CD14-positive monocyte (primary cell): ENCODE results near the gene RAB1B. TPM values are rescaled to one million over a fixed set of nuclear protein-coding genes. Genes with fewer than 3 reads are reported as not detected.

Experiments
- DNase-seq, 3 donors: peaks; one replicate each; pipeline ENCODE4 v3.0.0-alpha.2; 2011 to 2022
- H2AFZ ChIP-seq: 2 replicates; pipeline ENCODE4 v1.6.0; 2012; ENCODE audit warnings: mild to moderate bottlenecking, low read depth, low read length, inconsistent platforms; ENCODE audit not compliant: insufficient read depth, poor library complexity, severe bottlenecking
- H3K27ac ChIP-seq, 2 donors: 1 replicate in 1 of 2; 2 replicates in 1 of 2; pipeline ENCODE4 v1.5.1; 2012 to 2013; ENCODE audit warnings: low read length in 2 of 2, control low read depth in 1 of 2, inconsistent platforms in 1 of 2, low read depth in 1 of 2, mild to moderate bottlenecking in 1 of 2
- H3K27me3 ChIP-seq, 2 donors: one replicate each; pipeline versions ENCODE4 v1.6.0 to v1.6.1; 2011 to 2013; ENCODE audit warnings: low read length in 2 of 2; ENCODE audit not compliant: control insufficient read depth in 2 of 2, insufficient read depth in 2 of 2
- H3K36me3 ChIP-seq, 2 donors: replicated peaks in 1 of 2; 1 replicate in 1 of 2; 2 replicates in 1 of 2; pipeline versions ENCODE4 v1.5.1 to v1.6.1; 2012 to 2013; ENCODE audit warnings: low read length in 2 of 2, control low read depth in 1 of 2, inconsistent platforms in 1 of 2, mild to moderate bottlenecking in 1 of 2; ENCODE audit not compliant: insufficient read depth in 2 of 2, control insufficient read depth in 1 of 2
- H3K4me1 ChIP-seq, 2 donors: 1 replicate in 1 of 2; 2 replicates in 1 of 2; pipeline versions ENCODE4 v1.5.1 to v1.6.1; 2012 to 2013; ENCODE audit warnings: low read length in 2 of 2, control low read depth in 1 of 2, inconsistent platforms in 1 of 2, mild to moderate bottlenecking in 1 of 2, moderate library complexity in 1 of 2; ENCODE audit not compliant: insufficient read depth in 2 of 2, control insufficient read depth in 1 of 2
- H3K4me2 ChIP-seq: replicated peaks from 2 replicates; pipeline ENCODE3; 2012; ENCODE audit warnings: low read length, moderate library complexity, mild to moderate bottlenecking; ENCODE audit not compliant: poor library complexity, severe bottlenecking; ENCODE audit errors: extremely low read depth
- H3K4me3 ChIP-seq, 3 experiments: fragments of 200-600 bp in 1 of 3; sonication (generic) in 1 of 3; replicated peaks in 1 of 3; 1 replicate in 2 of 3; 2 replicates in 1 of 3; pipeline ENCODE4 v1.5.1; 2011 to 2013; ENCODE audit warnings: low read length in 3 of 3, mild to moderate bottlenecking in 3 of 3, control low read depth in 2 of 3, low read depth in 2 of 3, inconsistent platforms in 1 of 3, moderate library complexity in 1 of 3
- H3K79me2 ChIP-seq: 2 replicates; pipeline ENCODE4 v1.6.0; 2012; ENCODE audit warnings: mild to moderate bottlenecking, control low read depth, inconsistent platforms, low read length, moderate library complexity; ENCODE audit not compliant: insufficient read depth
- H3K9ac ChIP-seq: 2 replicates; pipeline ENCODE4 v1.6.0; 2017; ENCODE audit warnings: low read length, mild to moderate bottlenecking; ENCODE audit not compliant: insufficient read depth, poor library complexity, severe bottlenecking
- H3K9me3 ChIP-seq, 2 donors: replicated peaks in 1 of 2; 1 replicate in 1 of 2; 2 replicates in 1 of 2; pipeline versions ENCODE4 v1.5.1 to v1.6.1; 2012 to 2013; ENCODE audit warnings: low read length in 2 of 2, control low read depth in 1 of 2; ENCODE audit not compliant: control insufficient read depth in 1 of 2, insufficient read depth in 1 of 2
- H4K20me1 ChIP-seq: 2 replicates; pipeline ENCODE4 v1.6.0; 2012; ENCODE audit warnings: mild to moderate bottlenecking, low read length, control low read depth, moderate library complexity; ENCODE audit not compliant: insufficient read depth
- H3K27ac Mint-ChIP-seq, 7 donors: one replicate each; pipeline ENCODE4 v1.8.0; 2020; ENCODE audit warnings: mild to moderate bottlenecking in 7 of 7, mixed read lengths in 7 of 7, moderate library complexity in 6 of 7, inconsistent platforms in 2 of 7
- H3K27me3 Mint-ChIP-seq, 3 donors: one replicate each; pipeline ENCODE4 v1.8.0; 2021 to 2022; ENCODE audit warnings: low read depth in 3 of 3, mild to moderate bottlenecking in 3 of 3, mixed read lengths in 3 of 3, moderate library complexity in 3 of 3, inconsistent platforms in 1 of 3
- H3K36me3 Mint-ChIP-seq, 2 donors: one replicate each; pipeline ENCODE4 v1.8.0; 2020; ENCODE audit warnings: mixed read lengths in 2 of 2, inconsistent platforms in 1 of 2, mild to moderate bottlenecking in 1 of 2
- H3K4me1 Mint-ChIP-seq: one replicate; pipeline ENCODE4 v1.8.0; 2020; ENCODE audit warnings: mild to moderate bottlenecking, mixed read lengths
- H3K4me3 Mint-ChIP-seq, 2 donors: one replicate each; pipeline ENCODE4 v1.8.0; 2020; ENCODE audit warnings: mild to moderate bottlenecking in 2 of 2, mixed read lengths in 2 of 2, moderate library complexity in 1 of 2
- H3K9me3 Mint-ChIP-seq, 7 donors: one replicate each; pipeline ENCODE4 v1.8.0; 2020 to 2022; ENCODE audit warnings: mixed read lengths in 7 of 7, mild to moderate bottlenecking in 6 of 7, moderate library complexity in 6 of 7, inconsistent platforms in 2 of 7
- CTCF ChIP-seq: fragments of 200-600 bp; IDR thresholded peaks from one replicate; pipeline ENCODE4 v1.8.0; 2022; ENCODE audit warnings: antibody characterized with exemption, mild to moderate bottlenecking
- WGBS: methylation state at CpG from one replicate; pipeline ENCODE4 v1.1.5; 2013; ENCODE audit warnings: missing lambda C conversion rate; ENCODE audit not compliant: insufficient coverage; 5-methylcytosine and 5-hydroxymethylcytosine counted together
- intact Hi-C, 2 donors: fragments of 100-400 bp; cut with micrococcal nuclease; formaldehyde crosslinking; loops; one replicate each; pipeline versions ENCODE4 v1.15.0 to v1.15.1; 2023
- polyA plus RNA-seq, 3 donors: library from polyadenylated mRNA; depleted of rRNA in 1 of 3; unstranded in 2 of 3; stranded (reverse) in 1 of 3; fragments of 300-500 nt in 2 of 3; fragments of >200 nt in 1 of 3; fragmentation: Illumina TruSeq in 2 of 3; gene quantifications; 1 replicate in 2 of 3; 2 replicates in 1 of 3; pipeline ENCODE4 v1.2.3, GENCODE V29; 2012 to 2021

Gene RAB1B
- polyA plus RNA-seq, 3 donors: 17.9 to 90.5 (median 18.8) TPM

- no peaks in the 10 kb centered on the region for H3K79me2 ChIP-seq
- H4K20me1 ChIP-seq: no peaks in the 10 kb centered on the region
- TF ChIP-seq CTCF: no peak
- H3K4me2 ChIP-seq: no peak overlapping the region
- no peak overlapping the region for H3K4me3 ChIP-seq
- no peaks in the 10 kb centered on the region for H3K36me3 ChIP-seq
- peaks cover 0 to 7% (median 4%) of the 10 kb centered on the region in 7 donors for H3K9me3 Mint-ChIP-seq
- peaks cover 39 to 56% (median 42%) of the 10 kb centered on the region in 3 donors for H3K27me3 Mint-ChIP-seq
- peak overlapping the region in 1 of 2 donors; percentile 2 for H3K4me3 Mint-ChIP-seq
- peaks cover 4 to 7% of the 10 kb centered on the region in 2 donors for H3K36me3 Mint-ChIP-seq
- H3K9ac ChIP-seq: no peak overlapping the region
- H3K27me3 ChIP-seq: peaks cover 24 to 49% of the 10 kb centered on the region in 2 donors
- H3K4me1 Mint-ChIP-seq: peaks cover 19% of the 10 kb centered on the region
- H3K27ac ChIP-seq: no peak overlapping the region
- H2AFZ ChIP-seq: no peak overlapping the region
- WGBS: no CpG with 5 or more reads among the region's 4 CpGs
- peaks cover 20 to 26% of the 10 kb centered on the region in 2 donors for H3K4me1 ChIP-seq
- intact Hi-C loops: no loop called here
- DNase-seq: no peak
- no peak overlapping the region for H3K27ac Mint-ChIP-seq
- peaks cover 0 to 11% of the 10 kb centered on the region in 2 donors for H3K9me3 ChIP-seq
Observed at GRCh38 chr11:66293352-66293751, 24.9 kb downstream of the RAB1B start.

- Mint-ChIP-seq H3K9me3 (peaks cover 0 to 7% (median 4%) of the 10 kb centered on the region in 7 donors), H3K27ac (no peak overlapping the region), H3K4me3 (peak overlapping the region in 1 of 2 donors; percentile 2), H3K4me1 (peaks cover 17% of the 10 kb centered on the region), H3K36me3 (peaks cover 4 to 7% of the 10 kb centered on the region in 2 donors), H3K27me3 (peaks cover 39 to 60% (median 42%) of the 10 kb centered on the region in 3 donors)
- Histone ChIP-seq H4K20me1 (no peaks in the 10 kb centered on the region), H3K27me3 (peaks cover 24 to 49% of the 10 kb centered on the region in 2 donors), H3K4me1 (peaks cover 17 to 22% of the 10 kb centered on the region in 2 donors), H3K9ac (no peak overlapping the region), H3K27ac (no peak overlapping the region), H3K4me3 (no peak overlapping the region), H3K79me2 (no peaks in the 10 kb centered on the region), H2AFZ (no peak overlapping the region), H3K4me2 (no peak overlapping the region), H3K36me3 (no peaks in the 10 kb centered on the region), H3K9me3 (peaks cover 0 to 11% of the 10 kb centered on the region in 2 donors)
- 79% methylated on average over 27 of the region's 30 CpGs for WGBS
- no peak for TF ChIP-seq CTCF
- no peak for DNase-seq
- intact Hi-C loops: no loop called here
Observed at GRCh38 chr11:66293777-66294625, 25.6 kb downstream of the RAB1B start.
